ENCODE measurements around the gene HENMT1.
"Not testable (repeated sequence)": the region's sequence is repeated elsewhere in the genome, so short reads cannot be mapped to it uniquely, and the experiment has no call there.

The HENMT1 gene

GRCh38 chr1:108661030-108661609 lies at the start of gene HENMT1:
Gene HENMT1 (minus strand): TSS chr1:108661093. CDS start chr1:108659884, 1,209 bp downstream.
- peak in 13 of 14 donors; percentile 24 to 81 (median 53) for DNase-seq

- DNase-seq: no peak
Observed at GRCh38 chr1:108708691-108709660, 48.1 kb upstream of the HENMT1 start.

GRCh38 chr1:108706643-108707042 lies 45.8 kb upstream of the HENMT1 start:
- no peak for DNase-seq

- no peak for DNase-seq
Observed at GRCh38 chr1:108704496-108704895, 43.6 kb upstream of the HENMT1 start.

- DNase-seq: no peak
Observed at GRCh38 chr1:108703939-108704338, 43.0 kb upstream of the HENMT1 start.

GRCh38 chr1:108702109-108702508 lies 41.2 kb upstream of the HENMT1 start:
- DNase-seq: not testable (repeated sequence)

GRCh38 chr1:108701176-108701849 lies 40.4 kb upstream of the HENMT1 start:
- DNase-seq: peak in 1 of 14 donors; percentile 12

- no peak for DNase-seq
Observed at GRCh38 chr1:108699375-108700332, 38.8 kb upstream of the HENMT1 start.

GRCh38 chr1:108695535-108695934 lies 34.6 kb upstream of the HENMT1 start:
- DNase-seq: peak in 1 of 14 donors; percentile 10

- DNase-seq: peak in 12 of 14 donors; percentile 20 to 90 (median 67)
Observed at GRCh38 chr1:108692724-108693655, 32.1 kb upstream of the HENMT1 start.

GRCh38 chr1:108691942-108692723 lies 31.2 kb upstream of the HENMT1 start, which contains the start of gene PRPF38B:
Gene PRPF38B (plus strand): TSS chr1:108692310. CDS start chr1:108692592, 282 bp downstream.
- peak; percentile 61 to 96 (median 92) for DNase-seq

GRCh38 chr1:108691128-108691941 lies 30.4 kb upstream of the HENMT1 start:
- no peak for DNase-seq

GRCh38 chr1:108686614-108687313 lies 25.9 kb upstream of the HENMT1 start:
- peak in 1 of 14 donors; percentile 66 for DNase-seq

- peak in 1 of 14 donors; percentile 17 for DNase-seq
Observed at GRCh38 chr1:108685529-108685928, 24.6 kb upstream of the HENMT1 start.

GRCh38 chr1:108681701-108682100 lies 20.8 kb upstream of the HENMT1 start:
- not testable (repeated sequence) for DNase-seq

- no peak for DNase-seq
Observed at GRCh38 chr1:108679586-108680213, 18.8 kb upstream of the HENMT1 start.

- DNase-seq: no peak
Observed at GRCh38 chr1:108678706-108679105, 17.8 kb upstream of the HENMT1 start.
